HG03521 (cell line): ENCODE measurements around the gene LRRC4C.
"Not testable (repeated sequence)": the region's sequence is repeated elsewhere in the genome, so short reads cannot be mapped to it uniquely, and the experiment has no call there.

Experiments
- ATAC-seq: cut with Tn5 transposase; IDR thresholded peaks from one replicate; pipeline ENCODE4 v1.9.1; 2021; ENCODE audit warnings: mild to moderate bottlenecking, moderate library complexity; ENCODE audit not compliant: unreplicated experiment

The LRRC4C gene

DNA sequence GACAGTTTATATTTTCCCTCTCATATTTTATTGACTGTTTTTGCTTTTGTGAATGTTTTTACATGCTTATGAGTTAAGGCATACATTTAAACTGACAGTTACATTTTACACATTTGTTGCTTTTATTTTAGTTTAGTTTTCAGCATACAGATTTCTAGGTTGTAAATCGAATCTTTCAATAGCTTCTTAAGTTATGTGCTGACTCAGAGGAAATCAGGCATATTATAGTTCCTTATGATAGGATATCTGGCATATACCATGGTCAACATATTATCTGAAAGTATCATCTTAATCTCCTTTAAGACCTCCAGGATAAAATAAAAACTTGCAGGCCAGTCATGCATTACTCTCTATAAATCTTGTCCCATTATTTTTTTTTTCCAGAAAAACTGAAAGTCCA is 916.6 kb downstream of the LRRC4C start:
- ATAC-seq = no peak

DNA sequence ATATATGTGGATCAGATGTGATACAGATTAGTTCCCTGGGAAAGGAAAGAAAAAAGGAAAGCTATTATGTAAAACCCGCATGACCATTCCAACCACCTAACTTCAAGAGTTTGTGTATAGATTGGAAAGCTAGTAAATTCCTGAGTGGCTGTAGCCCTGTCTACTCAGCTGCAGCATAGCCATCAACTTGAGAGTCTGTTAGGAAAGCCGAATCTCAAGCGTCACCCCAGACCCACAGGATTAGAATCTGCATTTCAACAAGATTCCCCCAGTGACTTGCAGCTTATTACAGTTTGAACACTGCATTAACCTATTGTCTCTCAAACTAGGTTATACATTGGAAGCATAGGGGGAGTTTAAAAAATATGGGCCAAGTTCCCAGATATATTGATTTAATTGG is 921.7 kb downstream of the LRRC4C start:
- no peak for ATAC-seq

DNA sequence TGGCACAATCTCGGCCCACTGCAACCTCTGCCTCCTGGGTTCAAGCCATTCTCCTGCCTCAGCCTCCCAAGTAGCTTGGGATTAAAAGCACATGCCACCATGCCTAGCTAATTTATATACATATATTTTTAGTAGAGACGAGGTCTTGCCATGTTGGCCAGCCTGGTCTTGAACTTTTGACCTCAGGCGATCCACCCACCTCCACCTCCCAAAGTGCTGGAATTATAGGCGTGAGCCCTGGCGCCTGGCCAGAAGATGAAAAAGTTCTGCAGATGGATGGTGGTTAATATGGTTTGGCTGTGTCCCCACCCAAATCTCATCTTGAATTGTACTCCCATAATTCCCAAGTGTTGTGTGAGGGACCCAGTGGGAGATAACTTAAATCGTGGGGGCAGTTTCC is 937.4 kb downstream of the LRRC4C start:
- not testable (repeated sequence) for ATAC-seq

DNA sequence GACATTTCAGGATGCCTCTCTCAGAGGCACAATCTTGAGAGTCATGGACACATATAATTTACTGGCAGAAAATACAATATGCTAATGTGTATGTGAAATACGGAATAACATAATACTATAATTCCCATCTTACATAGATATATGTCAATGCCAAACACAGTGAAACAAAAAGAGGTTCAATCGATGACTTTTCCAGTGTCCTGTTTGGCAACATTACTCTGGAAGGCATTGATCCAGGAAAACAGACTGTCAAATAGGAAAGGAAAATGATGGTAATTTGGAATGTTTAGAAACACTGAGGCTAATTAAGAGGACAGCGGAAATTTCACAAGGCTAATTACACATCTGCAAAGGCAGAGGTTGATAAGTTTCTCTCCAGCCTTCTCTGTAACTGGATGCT is 942.3 kb downstream of the LRRC4C start:
- no peak for ATAC-seq

DNA sequence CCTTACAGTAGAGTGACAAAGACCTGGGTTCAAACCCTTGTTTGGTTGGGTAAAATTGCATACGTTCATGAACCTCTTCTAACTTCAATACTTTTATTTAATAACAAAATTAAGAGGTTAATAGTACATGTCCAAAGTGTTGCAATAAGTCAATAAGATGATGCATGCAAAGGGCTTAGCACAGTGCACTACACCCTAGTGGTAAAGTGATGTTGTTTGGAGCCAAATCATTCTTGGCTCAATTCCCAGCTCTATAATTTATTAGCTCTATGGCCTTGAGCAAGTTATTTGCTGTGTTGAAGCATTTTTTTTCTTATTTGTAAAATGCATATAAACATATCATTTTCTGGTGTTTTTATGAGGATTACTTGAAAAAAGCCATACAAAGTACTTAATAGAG is 945.3 kb downstream of the LRRC4C start:
- no peak for ATAC-seq

DNA sequence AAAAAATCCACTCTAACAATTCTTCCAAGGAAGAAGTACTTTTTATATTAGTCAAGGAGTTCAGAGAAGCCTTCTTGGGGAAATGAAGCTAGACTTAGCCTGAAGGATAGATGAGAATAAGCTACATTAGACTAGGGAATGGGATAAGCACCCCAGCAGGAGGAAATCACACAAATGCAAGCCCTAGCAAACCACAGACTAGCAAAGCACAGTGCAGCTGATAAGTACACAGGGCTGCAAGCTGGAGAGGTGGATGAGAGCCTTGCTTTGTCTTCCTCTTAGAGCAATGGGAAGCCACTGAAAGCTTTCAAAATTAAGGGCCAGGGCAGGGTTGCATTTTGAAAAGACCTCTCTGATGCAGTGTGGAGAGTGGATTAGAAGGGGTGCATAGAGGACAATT is 946.2 kb downstream of the LRRC4C start:
- ATAC-seq = no peak

DNA sequence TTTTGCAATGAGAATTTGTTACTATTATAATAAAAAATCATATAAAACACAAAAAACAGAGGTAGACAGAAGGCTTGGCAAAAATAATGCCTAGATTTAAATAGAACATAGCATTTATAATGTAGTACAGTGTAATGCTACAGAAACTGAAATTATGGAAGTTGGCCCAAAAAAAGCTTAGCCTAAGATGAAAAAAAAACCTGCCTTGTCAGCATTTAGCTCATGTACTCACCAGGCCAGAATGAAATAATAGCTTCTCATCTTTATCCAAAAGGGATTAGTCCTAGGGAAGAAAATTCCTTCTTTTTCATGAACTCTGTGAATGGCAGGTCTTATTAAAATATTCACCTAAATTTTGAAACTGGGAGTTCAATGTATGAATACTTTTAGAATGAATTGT is 951.1 kb downstream of the LRRC4C start:
- ATAC-seq = no peak

DNA sequence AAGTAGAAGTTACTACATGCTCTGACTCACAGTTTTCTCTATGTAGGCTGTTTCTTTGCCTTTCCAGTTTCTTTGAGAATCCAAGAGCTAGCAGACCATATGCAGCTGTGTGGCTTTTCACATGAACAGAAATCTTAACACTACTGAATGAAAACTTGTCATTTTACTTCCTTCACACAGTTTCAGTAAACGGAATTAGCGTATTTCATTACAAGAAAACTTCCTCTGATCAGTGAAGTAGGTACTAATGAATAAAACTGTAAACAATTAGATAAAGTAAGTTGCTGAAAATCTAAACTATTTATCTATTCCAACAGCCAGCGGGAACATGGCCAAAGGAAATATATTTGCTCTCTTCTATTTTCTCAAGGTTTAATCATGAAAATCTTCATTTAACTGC is 953.2 kb downstream of the LRRC4C start:
- no peak for ATAC-seq

DNA sequence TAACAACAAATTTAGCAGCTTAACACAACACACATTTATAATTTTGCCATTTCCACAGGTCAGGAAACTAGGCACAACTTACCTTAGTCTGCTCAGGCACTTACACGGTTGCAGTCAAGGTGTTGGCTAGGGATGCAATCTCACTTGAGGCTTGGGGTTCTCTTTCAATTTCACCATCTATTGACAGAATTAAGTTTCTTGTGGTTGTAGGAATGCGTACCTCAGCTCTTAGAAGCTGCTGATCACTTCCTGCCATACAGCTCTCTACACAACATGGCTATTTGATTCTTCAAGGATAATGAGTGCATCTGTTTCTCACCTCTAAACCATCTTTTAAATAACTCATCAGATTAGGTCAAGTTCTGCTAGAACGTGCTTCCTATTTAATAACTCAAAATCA is 968.1 kb downstream of the LRRC4C start:
- no peak for ATAC-seq

DNA sequence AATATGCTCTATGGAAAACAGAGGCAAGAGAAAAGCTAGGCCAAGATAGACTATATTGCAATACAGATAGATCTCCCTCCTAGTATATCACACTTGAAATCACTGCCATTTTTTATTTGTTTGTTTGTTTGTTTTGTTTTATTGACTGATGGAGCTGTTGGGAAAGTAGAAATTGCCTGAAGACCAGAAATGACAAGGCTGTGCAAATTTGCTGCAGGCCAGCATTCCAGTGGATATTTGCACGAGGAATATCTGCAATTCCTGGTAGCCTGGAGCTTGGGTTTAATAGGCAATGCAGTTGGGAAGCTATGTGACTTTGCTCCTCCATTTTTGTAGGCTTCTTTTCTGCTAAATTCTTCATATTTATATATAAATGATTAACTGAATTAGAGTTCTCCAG is 991.7 kb downstream of the LRRC4C start:
- no peak for ATAC-seq

DNA sequence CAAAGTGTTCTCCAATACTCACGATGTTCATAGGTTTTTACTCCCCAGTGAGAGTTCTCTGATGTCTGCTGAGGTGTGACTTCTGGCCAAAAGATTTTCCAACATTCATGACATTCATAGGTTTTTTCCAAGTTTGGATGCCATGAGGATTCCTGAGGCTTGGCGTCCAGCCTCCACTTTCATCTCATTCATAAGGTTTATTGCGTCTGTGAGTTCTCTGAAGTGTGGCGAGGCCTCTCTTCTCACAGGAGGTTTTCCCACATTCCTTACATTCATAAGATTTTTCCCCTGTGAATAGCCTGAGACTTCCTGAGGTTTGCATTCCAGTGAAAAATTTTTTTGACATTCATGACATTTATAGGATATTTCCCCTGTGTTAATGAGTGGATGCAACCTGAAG is 1014.1 kb downstream of the LRRC4C start:
- no peak for ATAC-seq

DNA sequence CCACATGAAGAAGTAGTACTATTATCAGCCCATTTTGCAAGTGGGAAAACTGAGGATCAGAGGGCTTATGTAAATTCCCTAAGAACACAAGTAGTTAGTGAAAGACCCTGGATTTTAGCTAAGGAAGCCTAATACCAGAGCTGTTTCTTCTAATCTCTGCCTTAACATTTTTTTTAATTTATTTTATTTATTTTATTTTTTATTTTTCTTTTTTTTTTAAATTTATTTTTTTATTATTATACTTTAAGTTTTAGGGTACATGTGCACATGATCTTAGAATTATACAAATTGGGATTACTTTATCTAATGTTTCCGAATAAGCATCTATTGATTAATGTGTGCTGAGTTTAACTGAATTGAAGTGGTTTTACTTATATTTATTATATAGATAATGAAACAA is 1015.3 kb downstream of the LRRC4C start:
- no peak for ATAC-seq

DNA sequence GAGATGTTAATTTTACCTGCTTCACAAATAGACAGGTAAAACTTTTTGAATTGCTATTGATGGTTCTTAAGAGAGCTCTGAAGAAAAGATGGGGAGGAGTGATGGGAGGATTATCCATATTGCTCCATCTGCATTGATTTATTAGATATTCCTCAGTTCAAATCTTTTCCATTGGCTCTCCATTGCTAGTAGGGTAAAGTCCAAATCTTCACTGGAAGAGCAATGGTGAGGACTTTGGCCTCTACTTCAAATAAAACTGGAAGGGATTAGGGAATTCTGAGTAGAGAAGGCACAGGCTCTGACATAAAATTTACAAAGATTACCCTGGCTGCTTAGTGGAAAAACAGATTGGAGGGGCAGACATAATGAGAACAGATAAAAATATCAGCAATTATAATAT is 1024.1 kb downstream of the LRRC4C start:
- ATAC-seq = no peak

DNA sequence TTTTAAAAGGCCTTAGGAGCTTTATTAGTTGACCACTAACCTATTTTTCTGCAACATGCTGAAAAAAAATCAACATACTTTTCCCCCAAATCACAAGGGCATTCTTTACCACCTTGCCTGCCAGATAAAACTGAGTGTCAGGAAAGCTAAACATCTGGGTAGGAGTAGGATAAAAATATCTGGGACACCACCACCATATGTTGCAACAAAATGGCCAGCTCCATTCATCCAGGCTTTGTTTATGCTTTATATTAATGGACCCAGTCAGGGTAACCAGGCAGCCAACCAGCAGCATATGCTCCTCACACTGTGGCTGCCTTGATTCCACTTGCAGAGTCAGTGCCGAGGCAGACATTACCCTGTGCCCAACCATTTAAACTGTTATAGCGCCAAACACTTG is 1024.5 kb downstream of the LRRC4C start:
- ATAC-seq = no peak

DNA sequence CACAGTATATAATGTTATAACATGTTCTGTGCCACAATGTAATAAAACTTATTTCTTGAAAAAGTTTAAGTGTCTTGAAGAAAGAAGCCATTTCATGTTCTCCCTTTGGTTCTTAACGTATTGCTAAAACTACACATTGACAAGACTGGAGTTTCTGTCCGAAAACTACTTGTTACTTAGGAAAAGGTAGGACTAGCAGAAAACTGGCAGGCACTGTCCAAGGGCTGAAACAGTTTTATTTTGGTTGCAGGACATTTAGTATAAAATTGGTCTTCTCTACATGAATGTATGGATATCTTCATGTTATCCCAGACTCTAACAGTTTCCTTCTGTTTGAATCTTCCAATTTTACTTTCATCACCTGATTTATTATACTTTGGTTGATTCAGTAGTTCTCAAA is 1027.1 kb downstream of the LRRC4C start:
- no peak for ATAC-seq

DNA sequence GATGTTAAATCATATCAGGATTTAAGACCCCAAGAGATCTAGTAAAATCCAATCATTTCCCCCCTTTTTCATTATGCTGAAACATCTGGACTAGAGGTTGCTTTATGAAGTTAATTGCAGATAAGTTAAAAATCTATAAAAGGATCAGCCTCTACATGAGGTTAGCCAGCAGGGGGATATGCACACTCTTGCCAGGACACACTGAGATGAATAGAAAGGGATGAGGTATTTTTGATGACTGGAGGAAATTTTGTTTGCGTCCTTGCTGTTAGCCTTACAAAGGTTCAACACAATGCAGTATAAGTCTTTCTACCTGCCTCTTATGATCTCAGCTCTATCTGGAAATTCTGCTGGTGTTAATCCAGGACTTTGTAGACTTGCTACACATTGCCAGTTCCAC is 1034.3 kb downstream of the LRRC4C start:
- ATAC-seq = no peak

DNA sequence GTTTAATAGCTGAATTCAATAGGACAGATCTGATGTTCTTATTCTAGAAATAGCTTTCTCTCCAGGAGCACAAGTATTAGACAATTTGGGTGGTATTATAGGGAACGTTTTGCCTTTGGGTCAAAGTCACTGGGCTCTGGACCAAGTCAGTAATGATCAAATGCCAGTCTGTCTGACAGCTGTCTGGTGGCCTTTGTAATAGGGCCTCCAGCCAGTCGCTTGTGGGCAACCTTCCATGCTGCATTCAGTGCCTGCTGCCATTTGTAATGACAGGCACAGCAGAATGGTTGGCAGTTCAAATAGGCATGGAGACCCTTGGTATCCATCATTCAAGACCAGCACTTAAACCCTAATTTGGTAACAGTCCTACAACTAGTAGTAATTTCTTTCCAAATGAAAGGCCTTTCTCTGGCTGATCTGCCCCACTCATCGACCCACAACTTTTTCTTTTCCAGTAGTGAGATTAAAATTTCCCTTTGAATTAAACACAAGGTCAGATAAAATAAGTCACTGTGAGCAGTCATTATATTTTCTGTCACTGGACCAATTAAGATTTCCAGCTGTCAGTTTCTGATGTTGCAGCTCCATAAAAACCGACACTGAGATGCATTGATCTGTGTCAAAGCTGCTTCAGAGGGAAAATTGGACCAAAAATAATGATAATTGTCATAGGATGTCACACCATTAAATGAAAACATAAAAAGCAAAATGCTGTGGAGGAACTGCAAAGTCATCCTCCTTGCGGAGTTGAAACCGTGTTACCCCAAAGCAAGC is 1038.1 kb downstream of the LRRC4C start:
- no peak for ATAC-seq

DNA sequence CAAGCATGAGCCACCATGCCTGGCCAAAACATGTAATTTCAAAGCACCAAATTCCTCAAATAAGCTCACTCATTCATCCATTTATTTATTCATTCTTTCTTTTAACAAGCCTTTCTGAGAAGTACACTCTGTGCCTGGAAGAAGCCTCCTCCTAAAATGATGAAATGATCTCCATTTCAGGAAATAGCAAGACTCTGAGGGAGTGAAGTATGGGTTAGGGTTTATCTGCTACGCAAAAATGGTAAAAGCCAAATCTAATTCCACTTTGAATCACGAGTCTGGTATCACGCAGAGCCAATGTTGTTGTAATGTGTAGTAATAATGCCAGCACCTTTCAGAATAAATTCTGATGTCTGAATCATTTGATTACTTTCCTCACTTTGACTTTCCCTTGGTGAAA is 1041.8 kb downstream of the LRRC4C start:
- ATAC-seq = no peak

DNA sequence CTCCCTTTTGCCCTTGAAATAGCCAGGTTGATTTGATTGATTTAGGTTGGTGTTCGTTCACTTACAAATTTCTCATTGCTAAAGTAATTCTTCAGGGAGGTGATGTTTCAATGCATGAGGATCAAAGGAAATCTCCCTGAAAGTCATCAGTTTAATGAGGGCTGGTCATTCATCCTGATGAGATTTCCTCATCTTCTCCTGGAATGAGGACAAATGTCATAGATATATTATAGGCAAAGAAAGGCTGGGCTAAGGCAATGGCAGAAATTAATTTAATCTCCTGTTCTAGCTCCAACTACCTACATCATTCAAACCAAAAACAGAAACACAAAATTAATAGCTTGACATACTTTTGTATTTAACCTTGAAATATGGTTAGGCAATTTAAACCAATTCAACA is 1052.1 kb downstream of the LRRC4C start:
- no peak for ATAC-seq

DNA sequence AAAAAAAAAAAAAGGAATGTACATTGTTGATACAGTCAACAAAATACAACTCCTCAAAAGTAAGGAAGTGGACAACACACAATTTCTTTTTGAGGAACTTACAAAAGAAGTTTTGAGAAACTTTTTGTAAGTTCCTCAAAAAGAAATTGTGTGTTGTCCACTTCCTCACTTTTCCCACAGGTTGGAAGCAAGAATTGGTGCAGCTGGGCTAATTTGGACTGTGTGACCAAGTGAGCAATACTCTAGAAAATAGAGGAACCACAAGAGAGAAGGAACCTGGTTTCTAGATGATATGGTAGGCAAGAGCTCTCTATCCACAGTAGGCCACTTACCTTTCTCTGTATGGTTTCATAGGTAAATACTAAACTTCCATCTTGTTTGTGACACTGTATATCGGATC is 1053.8 kb downstream of the LRRC4C start:
- no peak for ATAC-seq

DNA sequence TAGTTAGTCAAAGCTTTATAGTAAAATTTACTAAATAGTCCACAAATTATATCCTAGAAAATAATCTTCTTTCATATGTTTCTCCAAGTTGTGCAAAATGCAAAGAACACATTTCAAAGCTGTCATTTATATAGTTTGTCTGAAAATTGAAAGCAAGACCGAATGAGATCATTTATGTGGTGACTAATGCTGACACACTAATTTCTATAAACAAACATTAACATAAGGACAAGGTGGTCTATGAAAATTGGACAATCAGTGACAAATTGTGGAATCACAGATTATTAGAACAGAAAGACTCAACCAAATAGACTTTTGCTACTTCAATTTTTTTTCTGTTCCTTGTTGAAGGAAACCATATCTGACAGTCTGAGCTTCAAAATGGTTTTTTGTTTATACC is 1056.1 kb downstream of the LRRC4C start:
- no peak for ATAC-seq

DNA sequence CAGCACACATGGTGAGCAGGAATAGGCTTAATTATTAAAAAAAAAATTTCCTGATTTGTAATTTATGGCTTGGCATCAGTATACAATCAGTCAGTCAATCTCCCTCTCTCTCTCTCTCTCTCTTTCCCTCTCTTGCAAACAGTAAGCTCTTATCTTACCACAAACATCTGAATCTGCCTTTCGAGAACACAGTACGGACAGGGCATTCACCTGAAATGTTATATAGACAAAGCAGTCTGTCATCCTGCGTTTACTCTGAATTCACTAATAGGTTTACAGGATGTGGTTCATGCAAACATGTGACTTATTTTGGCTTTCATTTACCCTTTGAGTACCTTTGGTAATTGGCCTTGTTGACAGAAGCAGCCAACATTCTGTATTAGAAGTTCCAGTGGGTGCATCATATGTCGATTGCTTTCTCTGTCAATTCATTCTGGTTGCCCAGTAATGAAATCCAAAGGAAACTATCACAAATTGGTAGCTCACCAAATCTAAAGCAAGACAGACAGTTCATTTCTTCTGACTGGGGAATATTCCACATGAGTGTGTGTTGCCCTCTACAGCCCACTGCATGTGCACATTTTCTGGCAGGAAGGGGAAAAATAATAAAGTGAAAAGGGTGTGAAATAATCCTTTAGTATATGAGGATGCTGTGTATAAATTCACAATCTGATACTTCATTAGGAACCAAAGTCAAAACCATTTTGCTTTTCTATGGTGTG is 1058.2 kb downstream of the LRRC4C start:
- no peak for ATAC-seq

DNA sequence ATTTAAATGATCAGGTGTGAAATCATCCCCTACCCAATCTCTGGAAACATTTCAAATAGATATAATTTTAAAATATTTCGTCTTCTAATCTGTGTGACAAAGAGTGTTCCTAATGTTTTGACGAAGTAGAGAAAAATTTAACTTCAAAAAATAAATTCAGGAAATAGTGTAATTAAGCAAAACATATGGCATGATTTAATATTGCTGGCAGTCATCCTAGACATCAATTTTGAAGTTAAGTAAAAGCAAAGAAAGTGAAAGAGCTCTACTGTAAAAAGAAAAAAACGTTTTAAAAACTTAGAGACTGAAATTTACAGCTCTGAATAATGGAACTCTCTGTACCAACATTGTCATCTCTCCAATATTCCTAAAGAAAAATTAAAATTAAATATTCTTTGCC is 1062.3 kb downstream of the LRRC4C start:
- ATAC-seq = no peak
